PC-3 (cell line): ENCODE data around the gene HYCC1. TPM values are rescaled to one million over a fixed set of nuclear protein-coding genes. Genes with fewer than 3 reads are reported as not detected.
A peak's percentile ranks its signal among the peaks of the same experiment; 100 is the strongest.
"Not testable (repeated sequence)": the region's sequence is repeated elsewhere in the genome, so short reads cannot be mapped to it uniquely, and the experiment has no call there.

Source experiments
- ATAC-seq: fragments of 200-7000 bp; cut with Tn5 transposase; 2 replicates; pipeline ENCODE4 v1.9.1; 2020; ENCODE audit warnings: mild to moderate bottlenecking, moderate library complexity
- BruUV-seq: library from RNA; stranded (reverse); fragments of 400-500 nt; replicated peaks from 2 replicates; lab custom pipeline; 2021; lab: Mats Ljungman, UMichigan
- CTCF ChIA-PET: fragments of 300-600 bp; sonication (Branson Sonifier 250); formaldehyde crosslinking; loops from one replicate; lab custom pipeline; 2022; ENCODE audit warnings: antibody characterized with exemption; lab: Charles Lee
- POLR2A ChIA-PET: fragments of 300-600 bp; sonication (Branson Sonifier 250); formaldehyde crosslinking; loops from one replicate; lab custom pipeline; 2022; ENCODE audit warnings: antibody characterized with exemption; ENCODE audit not compliant: unreplicated experiment; lab: Charles Lee
- DNase-seq: peaks from one replicate; pipeline ENCODE4 v3.0.0-alpha.2; 2015
- H2AFZ ChIP-seq: fragments of 300-600 bp; sonication (generic); 2 replicates; pipeline ENCODE4 v1.6.0; 2016; ENCODE audit warnings: antibody characterized with exemption, low read length
- H3F3A ChIP-seq: fragments of 300-600 bp; sonication (generic); one replicate; pipeline ENCODE4 v1.6.0; 2017; ENCODE audit warnings: antibody characterized with exemption, low read length, control low read depth, mild to moderate bottlenecking; ENCODE audit not compliant: unreplicated experiment
- H3K27ac ChIP-seq: fragments of 300-600 bp; sonication (generic); 2 replicates; pipeline ENCODE4 v1.5.1; 2016; ENCODE audit warnings: mild to moderate bottlenecking, low read length
- H3K27me3 ChIP-seq: fragments of 300-600 bp; sonication (generic); 2 replicates; pipeline ENCODE4 v1.6.1; 2016; ENCODE audit warnings: low read length, mixed read lengths
- H3K36me3 ChIP-seq: fragments of 300-600 bp; sonication (generic); 2 replicates; pipeline ENCODE4 v1.6.1; 2016; ENCODE audit warnings: low read depth, mixed run types, low read length, mixed read lengths
- H3K4me1 ChIP-seq: fragments of 300-600 bp; sonication (generic); 2 replicates; pipeline ENCODE4 v1.5.1; 2016; ENCODE audit warnings: low read length; ENCODE audit not compliant: insufficient read depth
- H3K4me2 ChIP-seq: fragments of 300-600 bp; sonication (generic); 2 replicates; pipeline ENCODE4 v1.6.0; 2016; ENCODE audit warnings: low read length
- H3K4me3 ChIP-seq: fragments of 300-600 bp; sonication (generic); 2 replicates; pipeline ENCODE4 v1.5.1; 2016; ENCODE audit warnings: mild to moderate bottlenecking, low read length, mixed read lengths
- H3K79me2 ChIP-seq: fragments of 300-600 bp; sonication (generic); 2 replicates; pipeline ENCODE4 v1.6.1; 2017; ENCODE audit warnings: low read length, mixed read lengths
- H3K9ac ChIP-seq: fragments of 300-600 bp; sonication (generic); 2 replicates; pipeline ENCODE4 v1.6.0; 2016; ENCODE audit warnings: mild to moderate bottlenecking, low read length
- H3K9me2 ChIP-seq: fragments of 300-600 bp; sonication (generic); replicated peaks from 2 replicates; pipeline ENCODE4 v1.6.1; 2016; ENCODE audit warnings: mixed run types, low read length, mixed read lengths
- H3K9me3 ChIP-seq: fragments of 300-600 bp; sonication (generic); 2 replicates; pipeline ENCODE4 v1.6.1; 2016; ENCODE audit warnings: low read length, mixed read lengths
- H4K20me1 ChIP-seq: fragments of 300-600 bp; sonication (generic); 2 replicates; pipeline ENCODE4 v1.6.1; 2016; ENCODE audit warnings: low read length, mixed read lengths
- EZH2 ChIP-seq: fragments of 300-600 bp; sonication (generic); IDR thresholded peaks from one replicate; pipeline ENCODE4 v1.6.1; 2017; ENCODE audit warnings: antibody characterized with exemption, mild to moderate bottlenecking, low read length; ENCODE audit not compliant: unreplicated experiment
- EZH2phosphoT487 ChIP-seq: fragments of 300-600 bp; sonication (generic); IDR thresholded peaks from 2 replicates; pipeline ENCODE4 v1.6.1; 2018; ENCODE audit warnings: mild to moderate bottlenecking, antibody characterized with exemption, low read length, borderline replicate concordance
- intact Hi-C: fragments of 100-400 bp; cut with micrococcal nuclease; formaldehyde crosslinking; loops from 2 replicates; pipeline ENCODE4 v1.9.0; 2023
- total RNA-seq: library from RNA; depleted of rRNA; stranded (reverse); fragments of >200 nt; gene quantifications from 2 replicates; pipeline ENCODE4 v1.2.3, GENCODE V29; 2014
- TF ChIP-seq, protein P1 (sequence below): fragments of 300-600 bp; sonication (generic); conservative IDR thresholded peaks from 2 replicates; pipeline ENCODE4 v1.5.1; 2017; ENCODE audit warnings: antibody characterized with exemption, low read depth, mild to moderate bottlenecking, low read length

The HYCC1 gene
- total RNA-seq, 1 experiment from 2014 or later: 15.5 TPM

DNA sequence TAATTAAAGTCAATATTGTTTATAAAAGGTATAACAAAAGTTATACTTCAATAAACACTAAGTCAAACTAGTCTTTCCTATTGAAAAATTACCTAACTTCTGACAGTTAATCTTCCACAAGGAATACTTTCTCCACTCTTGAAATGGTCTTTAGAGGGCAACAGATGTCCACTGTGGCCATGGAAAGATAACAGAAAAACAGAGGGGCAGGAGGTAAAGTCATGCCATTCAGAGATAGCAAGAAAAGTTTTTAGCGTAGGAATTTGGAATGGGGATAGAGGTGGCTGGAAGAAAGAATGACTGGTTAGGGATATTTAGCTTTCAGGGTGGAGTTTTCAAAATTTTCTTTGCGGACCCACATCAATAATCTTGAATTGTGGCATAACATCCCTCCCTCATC, 34.7 kb downstream of the HYCC1 start:
- intact Hi-C loops: no loop called here

DNA sequence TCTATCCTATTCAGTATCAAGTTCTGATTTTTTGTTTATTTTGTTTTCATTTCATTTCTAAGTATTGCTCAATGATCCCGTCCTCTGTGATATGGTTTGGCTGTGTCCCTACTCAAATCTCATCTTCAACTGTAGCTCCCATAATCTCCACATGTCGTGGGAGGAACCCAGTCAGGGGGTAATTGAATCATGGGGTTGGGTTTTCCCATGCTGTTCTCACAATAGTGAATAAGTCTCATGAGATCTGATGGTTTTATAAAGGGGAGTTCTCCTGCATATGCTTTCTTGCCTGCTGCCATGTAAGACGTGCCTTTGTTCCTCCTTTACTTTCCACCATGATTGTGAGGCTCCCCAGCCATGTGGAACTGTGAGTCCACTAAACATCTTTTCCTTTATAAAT, 39.3 kb downstream of the HYCC1 start:
- H4K20me1 ChIP-seq, ATAC-seq, POLR2A ChIA-PET, H3K4me2 ChIP-seq, H3K9me2 ChIP-seq, BruUV-seq, H3F3A ChIP-seq, intact Hi-C loops, H3K9ac ChIP-seq, H2AFZ ChIP-seq, DNase-seq, H3K79me2 ChIP-seq, H3K9me3 ChIP-seq, H3K27me3 ChIP-seq, H3K4me3 ChIP-seq, CTCF ChIA-PET, H3K27ac ChIP-seq: not testable (repeated sequence)
- H3K36me3 ChIP-seq: peaks cover 23% of the 10 kb centered on the region
- H3K4me1 ChIP-seq: peaks cover 21% of the 10 kb centered on the region

More for the DNA sequence above, 34.7 kb downstream of the HYCC1 start:
- Histone ChIP-seq H3K9me2 (no peaks in the 10 kb centered on the region), H3K27me3 (no peaks in the 10 kb centered on the region), H3K9me3 (no peaks in the 10 kb centered on the region), H3K4me1 (peaks cover 36% of the 10 kb centered on the region), H2AFZ (no peak overlapping the region), H3K4me3 (no peak overlapping the region), H4K20me1 (no peaks in the 10 kb centered on the region), H3K27ac (peak overlapping the region; percentile 78), H3K79me2 (no peaks in the 10 kb centered on the region), H3K4me2 (no peak overlapping the region; the same call in 1 of the 2 replicates), H3F3A (no peaks in the 10 kb centered on the region), H3K36me3 (no peaks in the 10 kb centered on the region), H3K9ac (no peak overlapping the region)
- ChIA-PET POLR2A (no interaction called here), CTCF (no interaction called here)
- ATAC-seq (no peak), DNase-seq (no peak)
- no TSS peak for BruUV-seq
- TF ChIP-seq EZH2: no peak
- TF ChIP-seq, protein P1, sequence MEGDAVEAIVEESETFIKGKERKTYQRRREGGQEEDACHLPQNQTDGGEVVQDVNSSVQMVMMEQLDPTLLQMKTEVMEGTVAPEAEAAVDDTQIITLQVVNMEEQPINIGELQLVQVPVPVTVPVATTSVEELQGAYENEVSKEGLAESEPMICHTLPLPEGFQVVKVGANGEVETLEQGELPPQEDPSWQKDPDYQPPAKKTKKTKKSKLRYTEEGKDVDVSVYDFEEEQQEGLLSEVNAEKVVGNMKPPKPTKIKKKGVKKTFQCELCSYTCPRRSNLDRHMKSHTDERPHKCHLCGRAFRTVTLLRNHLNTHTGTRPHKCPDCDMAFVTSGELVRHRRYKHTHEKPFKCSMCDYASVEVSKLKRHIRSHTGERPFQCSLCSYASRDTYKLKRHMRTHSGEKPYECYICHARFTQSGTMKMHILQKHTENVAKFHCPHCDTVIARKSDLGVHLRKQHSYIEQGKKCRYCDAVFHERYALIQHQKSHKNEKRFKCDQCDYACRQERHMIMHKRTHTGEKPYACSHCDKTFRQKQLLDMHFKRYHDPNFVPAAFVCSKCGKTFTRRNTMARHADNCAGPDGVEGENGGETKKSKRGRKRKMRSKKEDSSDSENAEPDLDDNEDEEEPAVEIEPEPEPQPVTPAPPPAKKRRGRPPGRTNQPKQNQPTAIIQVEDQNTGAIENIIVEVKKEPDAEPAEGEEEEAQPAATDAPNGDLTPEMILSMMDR: no peak
- no peak for TF ChIP-seq EZH2phosphoT487

DNA sequence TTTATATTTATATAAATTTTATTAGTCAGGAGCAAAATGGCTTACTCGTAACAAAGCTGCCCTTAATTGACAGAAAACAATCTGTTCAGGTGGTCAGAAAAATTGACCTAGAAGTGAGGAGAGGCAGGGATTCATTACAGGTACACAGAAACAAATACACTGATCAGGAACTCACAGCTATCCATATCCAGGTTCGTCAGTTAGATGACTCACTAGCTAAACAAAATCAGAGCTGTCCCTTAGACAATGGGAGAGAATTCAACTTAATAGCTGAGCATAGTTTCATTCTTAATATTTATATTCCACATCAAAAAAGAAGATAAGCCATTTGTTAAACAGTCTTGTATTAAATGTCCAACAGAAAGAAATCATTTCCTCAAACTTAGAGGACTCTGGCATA, 41.7 kb downstream of the HYCC1 start:
- Histone ChIP-seq H3K4me1 (no peaks in the 10 kb centered on the region), H3K9me2 (no peaks in the 10 kb centered on the region), H3K27me3 (no peaks in the 10 kb centered on the region), H2AFZ (no peak overlapping the region), H3K4me2 (no peak overlapping the region), H3K36me3 (peaks cover 23% of the 10 kb centered on the region), H3K9ac (no peak overlapping the region), H4K20me1 (no peaks in the 10 kb centered on the region), H3K9me3 (0 out of 2 replicates have a peak, but pooled peaks cover 6% of the 10 kb centered on the region), H3K27ac (no peak overlapping the region), H3F3A (no peaks in the 10 kb centered on the region), H3K4me3 (no peak overlapping the region), H3K79me2 (no peaks in the 10 kb centered on the region)
- TF ChIP-seq EZH2phosphoT487: no peak
- no peak for TF ChIP-seq EZH2
- TF ChIP-seq, protein P1: no peak
- 0 out of 2 replicates have a peak, but pooled peaks have one; percentile 20 for ATAC-seq
- BruUV-seq: no TSS peak
- ChIA-PET CTCF (no interaction called here), POLR2A (no interaction called here)
- intact Hi-C loops: no loop called here
- peak; percentile 4 for DNase-seq
